GM21786 (cell line): Measurements from ENCODE around the gene APOC4.
"Not testable (repeated sequence)": the region's sequence is repeated elsewhere in the genome, so short reads cannot be mapped to it uniquely, and the experiment has no call there.

Experiments used
- ATAC-seq: cut with Tn5 transposase; IDR thresholded peaks from one replicate; pipeline ENCODE4 v1.9.1; 2021; ENCODE audit not compliant: unreplicated experiment

APOC4 gene

DNA sequence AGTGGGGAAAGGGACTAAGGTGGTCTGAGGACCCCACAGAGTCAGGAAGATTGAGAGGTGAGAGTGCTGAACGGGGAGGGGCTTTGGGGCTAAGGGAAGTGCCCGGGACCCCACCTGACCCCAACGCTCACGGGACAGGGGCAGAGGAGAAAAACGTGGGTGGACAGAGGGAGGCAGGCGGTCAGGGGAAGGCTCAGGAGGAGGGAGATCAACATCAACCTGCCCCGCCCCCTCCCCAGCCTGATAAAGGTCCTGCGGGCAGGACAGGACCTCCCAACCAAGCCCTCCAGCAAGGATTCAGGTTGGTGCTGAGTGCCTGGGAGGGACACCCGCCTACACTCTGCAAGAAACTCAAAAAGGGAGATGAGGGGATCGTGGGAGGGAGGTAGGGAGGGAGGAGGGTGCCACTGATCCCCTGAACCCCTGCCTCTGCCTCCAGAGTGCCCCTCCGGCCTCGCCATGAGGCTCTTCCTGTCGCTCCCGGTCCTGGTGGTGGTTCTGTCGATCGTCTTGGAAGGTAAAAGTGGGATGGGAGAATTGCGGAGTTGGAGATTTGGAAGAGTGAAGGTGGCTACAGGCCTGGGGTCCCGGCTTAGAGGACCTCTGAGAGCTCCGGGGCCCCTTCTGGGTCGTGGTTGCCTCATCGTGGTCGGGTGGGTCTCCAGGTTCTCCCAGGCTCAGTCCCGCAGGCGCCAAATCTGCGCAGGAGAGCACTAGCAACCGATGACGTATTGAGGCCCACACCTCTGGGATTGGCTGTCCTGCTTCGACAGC, 27.4 kb upstream of the APOC4 start, which contains the start of gene APOC1:
APOC1 (plus strand) TSS at position 176 of the 774 bp plus-strand sequence; CDS start at position 460, 284 bp downstream.
- peak; percentile 66 for ATAC-seq

DNA sequence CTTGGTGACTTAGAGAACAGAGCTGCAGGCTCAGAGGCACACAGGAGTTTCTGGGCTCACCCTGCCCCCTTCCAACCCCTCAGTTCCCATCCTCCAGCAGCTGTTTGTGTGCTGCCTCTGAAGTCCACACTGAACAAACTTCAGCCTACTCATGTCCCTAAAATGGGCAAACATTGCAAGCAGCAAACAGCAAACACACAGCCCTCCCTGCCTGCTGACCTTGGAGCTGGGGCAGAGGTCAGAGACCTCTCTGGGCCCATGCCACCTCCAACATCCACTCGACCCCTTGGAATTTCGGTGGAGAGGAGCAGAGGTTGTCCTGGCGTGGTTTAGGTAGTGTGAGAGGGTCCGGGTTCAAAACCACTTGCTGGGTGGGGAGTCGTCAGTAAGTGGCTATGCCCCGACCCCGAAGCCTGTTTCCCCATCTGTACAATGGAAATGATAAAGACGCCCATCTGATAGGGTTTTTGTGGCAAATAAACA, 17.8 kb upstream of the APOC4 start:
- no peak for ATAC-seq

DNA sequence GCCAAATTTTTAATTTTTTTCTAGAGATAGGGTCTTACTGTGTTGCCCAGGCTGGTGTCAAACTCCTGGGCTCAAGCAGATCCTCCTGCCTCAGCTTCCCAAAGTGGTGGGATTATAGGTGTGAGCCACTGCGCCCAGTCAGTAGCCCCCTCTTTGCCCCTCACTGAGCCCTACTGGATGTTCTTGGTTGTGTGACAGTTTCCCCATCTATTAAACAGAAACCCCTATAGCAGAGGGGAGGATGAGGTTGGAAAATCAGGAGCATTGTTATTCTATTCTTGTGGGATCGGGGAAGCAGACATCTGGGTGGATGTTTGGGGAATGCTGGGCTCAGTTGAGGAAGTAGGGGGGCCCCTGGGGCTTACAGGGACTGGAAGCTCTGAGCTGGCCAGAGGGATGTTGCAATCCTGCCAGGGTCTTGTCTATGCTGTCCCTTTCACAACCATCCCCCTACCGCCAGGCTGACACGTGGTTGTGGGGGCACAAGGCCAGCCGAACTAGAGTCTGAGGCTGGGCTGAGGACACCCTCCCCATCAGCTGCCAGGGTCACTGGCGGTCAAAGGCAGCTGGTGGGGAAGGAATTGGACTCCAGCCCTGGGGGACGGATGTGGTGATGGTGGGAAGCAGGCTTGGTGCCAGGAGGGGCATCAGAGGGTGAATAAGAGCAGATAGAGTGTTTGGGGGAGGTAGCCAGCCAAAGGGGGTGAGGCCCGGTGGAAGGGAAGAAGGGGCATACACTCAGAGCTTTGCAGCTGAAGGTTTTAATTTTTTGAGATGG, 16.7 kb upstream of the APOC4 start:
- no peak for ATAC-seq

DNA sequence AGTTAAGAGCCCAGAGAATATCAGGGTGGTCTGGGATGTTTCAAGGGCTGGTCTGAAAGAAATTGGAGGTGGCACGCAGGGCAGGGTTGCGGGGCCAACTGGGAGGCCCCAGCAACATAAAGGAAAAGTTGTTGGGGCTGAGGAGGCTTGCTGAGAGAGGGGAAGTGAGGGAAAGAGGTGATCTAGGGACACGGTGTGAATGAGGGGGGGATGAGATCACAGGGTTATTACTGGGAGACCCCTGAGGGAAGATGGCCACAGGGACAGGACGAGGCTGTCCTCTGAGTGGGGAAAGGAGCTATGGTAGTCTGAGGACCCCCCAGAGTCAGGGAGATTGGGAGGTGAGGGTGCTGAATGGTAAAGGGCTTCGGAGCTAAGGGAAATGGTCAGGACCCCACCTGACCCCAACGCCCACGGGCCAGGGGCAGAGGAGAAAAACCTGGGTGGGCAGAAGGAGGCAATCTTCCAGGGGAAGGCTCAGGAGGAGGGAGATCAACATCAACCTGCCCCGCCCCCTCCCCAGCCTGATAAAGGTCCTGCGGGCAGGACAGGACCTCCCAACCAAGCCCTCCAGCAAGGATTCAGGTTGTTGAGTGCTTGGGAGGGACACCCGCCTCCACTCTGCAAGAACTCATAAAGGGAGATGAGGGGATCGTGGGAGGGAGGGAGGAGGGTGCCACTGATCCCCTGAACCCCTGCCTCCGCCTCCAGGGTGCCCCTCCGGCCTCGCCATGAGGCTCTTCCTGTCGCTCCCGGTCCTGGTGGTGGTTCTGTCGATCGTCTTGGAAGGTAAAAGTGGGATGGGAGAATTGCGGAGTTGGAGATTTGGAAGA, 15.6 kb upstream of the APOC4 start:
- not testable (repeated sequence) for ATAC-seq

DNA sequence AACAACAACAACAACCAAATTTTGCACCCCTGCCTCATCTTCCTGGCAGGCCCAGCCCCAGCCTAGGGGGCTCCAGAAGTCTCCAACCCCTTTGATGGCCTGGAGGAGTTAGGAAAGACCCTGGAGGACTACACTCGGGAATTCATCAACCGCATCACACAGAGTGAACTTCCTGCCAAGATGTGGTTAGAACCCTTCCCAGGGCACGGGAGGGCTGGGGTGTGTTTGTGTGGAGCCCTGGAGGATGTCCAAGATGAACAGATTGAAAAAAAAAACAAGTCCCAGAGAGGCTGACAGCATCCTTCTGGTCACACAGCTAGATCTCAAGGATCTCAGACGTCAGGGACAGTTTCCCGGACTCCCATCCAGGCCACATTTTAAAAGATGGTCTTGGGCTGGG, 14.3 kb upstream of the APOC4 start:
- no peak for ATAC-seq

DNA sequence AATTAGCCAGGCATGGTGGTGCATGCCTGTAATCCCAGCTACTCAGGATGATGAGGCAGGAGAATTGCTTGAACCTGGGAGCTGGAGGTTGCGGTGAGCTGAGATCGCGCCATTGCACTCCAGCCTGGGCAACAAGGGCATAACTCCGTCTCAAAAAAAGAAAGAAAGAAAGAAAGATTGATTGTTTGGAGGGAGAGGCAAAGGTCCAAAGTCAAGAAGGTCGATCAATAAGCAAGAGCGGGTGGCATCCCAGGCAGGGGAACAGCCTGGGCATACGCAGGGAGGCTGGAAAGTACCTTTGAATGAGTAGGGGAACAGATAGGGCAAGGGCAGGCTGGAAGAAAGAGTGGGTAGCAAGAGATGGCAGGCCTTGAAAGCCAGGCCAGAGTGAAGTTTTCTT, 11.9 kb upstream of the APOC4 start:
- ATAC-seq = no peak

DNA sequence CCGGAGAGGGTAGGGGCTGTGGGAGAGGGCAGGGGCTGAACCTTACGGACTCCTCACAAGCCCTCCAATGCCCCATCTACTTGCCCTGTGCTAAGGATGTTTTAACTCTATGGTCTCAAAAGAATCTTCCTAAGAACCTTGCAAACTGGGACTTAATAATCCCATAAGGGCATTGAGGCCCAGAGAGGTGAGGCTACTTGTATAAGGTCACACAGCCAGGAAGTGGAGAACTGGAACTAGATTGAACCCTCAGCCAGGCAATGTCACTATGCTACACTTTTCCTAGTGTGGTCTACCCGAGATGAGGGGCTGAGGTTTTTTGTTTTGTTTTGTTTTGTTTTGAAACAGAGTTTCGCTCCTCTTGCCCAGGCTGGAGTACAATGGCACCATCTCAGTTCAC, 10.5 kb upstream of the APOC4 start:
- ATAC-seq = no peak

DNA sequence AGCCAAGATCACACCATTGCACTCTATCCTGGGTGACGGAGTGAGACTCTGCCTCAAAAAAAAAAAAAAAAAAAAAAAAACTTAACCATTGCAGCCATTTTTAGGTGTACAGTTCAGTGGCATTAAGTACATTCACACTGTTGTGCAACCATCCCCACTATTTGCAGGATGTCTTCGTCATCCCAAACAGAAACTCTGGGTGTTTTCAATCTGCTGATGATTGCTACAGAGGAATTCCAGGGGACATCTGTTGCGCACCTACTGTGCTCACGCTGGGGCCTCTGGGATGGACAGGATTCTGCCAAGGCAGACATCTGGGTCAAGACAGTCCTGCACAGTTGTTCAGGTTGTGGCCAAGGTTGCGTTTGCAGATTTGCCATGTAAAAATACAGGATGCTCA, 2.4 kb upstream of the APOC4 start:
- no peak for ATAC-seq

DNA sequence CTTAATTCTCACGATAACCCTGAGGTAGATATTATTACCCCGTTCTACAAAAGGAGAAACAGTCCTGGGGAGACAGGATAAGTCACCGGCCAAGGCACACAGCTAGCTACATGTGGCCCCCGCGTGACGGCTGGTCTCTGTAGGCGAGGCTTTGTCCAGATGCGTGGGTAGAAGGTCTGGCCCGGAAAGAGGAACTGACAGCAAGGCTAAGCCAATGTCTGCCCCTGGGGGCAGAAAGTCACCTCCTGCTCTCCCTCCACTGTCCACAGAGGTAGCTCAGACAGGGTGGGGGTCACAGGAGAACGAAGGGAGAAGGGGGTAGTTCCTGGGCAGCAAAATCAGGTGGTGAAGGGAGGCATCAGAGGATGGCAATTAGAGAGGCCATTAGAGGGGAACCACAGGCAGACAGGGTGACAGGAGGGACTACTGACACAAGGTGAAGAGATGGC, 1.8 kb downstream of the APOC4 start:
- ATAC-seq = no peak

DNA sequence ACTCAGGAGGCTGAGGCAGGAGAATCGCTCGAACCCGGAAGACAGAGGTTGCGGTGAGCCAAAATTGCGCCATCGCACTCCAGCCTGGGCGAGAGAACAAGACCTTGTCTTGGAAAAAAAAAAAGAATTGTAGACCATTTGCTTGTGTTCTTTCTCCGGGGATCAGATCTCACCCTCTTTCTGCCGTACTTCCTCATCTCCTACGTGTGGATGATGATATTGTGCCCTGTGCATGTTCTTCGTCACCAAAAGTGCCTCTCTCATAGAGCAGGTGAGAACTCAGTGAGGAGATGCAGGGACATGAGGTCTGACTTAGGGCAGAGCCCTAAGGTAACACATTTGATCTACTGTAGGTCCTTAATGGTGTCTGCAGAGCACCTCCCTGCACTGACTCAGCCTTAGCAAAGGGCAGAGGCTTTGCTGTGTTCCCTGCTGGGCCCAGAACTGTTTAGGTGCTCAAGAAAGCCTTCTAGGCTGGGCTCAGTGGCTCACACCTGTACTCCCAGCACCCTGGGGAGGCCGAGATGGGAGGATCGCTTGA, 5.1 kb downstream of the APOC4 start:
- ATAC-seq = no peak

DNA sequence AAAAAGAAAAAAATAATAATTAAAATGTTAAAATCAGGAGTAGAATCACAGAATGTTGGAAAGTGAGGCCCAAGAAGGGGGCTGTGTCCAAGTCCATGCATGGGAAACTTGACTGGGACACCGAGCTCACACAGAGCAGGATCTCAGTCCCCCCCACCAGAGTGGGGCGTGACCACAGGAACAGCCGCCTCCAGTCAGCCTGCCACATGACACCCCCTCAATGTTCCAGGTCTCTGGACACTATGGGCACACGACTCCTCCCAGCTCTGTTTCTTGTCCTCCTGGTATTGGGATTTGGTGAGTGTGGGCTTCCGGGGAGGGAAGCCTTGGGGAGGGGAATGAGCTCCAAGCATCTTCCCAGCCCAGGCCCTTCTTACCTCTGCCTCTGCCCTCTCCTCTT, 6.2 kb downstream of the APOC4 start:
- no peak for ATAC-seq

DNA sequence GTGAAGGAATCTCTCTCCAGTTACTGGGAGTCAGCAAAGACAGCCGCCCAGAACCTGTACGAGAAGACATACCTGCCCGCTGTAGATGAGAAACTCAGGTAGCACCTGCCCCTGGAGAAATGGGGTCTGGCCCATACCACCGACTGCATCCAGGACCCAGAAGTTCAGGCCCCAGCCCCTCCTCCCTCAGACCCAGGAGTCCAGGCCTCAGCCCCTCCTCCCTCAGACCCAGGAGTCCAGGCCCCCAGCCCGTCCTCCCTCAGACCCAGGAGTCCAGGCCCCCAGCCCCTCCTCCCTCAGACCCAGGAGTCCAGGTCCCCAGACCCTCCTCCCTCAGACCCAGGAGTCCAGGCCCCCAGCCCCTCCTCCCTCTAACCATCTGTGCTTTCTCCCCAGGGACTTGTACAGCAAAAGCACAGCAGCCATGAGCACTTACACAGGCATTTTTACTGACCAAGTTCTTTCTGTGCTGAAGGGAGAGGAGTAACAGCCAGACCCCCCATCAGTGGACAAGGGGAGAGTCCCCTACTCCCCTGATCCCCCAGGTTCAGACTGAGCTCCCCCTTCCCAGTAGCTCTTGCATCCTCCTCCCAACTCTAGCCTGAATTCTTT, 6.8 kb downstream of the APOC4 start:
- no peak for ATAC-seq

DNA sequence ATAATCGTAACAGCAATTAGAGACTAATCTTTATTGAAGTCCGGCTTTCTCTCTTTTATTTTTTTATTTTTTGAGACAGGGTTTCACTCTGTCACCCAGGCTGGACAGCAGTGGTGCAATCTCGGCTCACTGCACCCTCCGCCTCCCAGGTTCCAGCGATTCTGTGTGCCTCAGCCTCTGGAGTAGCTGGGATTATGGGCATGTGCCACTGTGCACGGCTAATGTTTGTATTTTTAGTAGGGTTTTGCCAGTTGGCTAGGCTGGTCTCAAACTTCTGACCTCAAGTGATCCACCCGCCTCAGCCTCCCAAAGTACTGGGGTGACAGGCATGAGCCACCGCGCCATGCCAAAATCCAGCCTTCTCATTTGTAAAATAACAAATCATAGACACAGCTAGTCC, 7.5 kb downstream of the APOC4 start:
- no peak for ATAC-seq

DNA sequence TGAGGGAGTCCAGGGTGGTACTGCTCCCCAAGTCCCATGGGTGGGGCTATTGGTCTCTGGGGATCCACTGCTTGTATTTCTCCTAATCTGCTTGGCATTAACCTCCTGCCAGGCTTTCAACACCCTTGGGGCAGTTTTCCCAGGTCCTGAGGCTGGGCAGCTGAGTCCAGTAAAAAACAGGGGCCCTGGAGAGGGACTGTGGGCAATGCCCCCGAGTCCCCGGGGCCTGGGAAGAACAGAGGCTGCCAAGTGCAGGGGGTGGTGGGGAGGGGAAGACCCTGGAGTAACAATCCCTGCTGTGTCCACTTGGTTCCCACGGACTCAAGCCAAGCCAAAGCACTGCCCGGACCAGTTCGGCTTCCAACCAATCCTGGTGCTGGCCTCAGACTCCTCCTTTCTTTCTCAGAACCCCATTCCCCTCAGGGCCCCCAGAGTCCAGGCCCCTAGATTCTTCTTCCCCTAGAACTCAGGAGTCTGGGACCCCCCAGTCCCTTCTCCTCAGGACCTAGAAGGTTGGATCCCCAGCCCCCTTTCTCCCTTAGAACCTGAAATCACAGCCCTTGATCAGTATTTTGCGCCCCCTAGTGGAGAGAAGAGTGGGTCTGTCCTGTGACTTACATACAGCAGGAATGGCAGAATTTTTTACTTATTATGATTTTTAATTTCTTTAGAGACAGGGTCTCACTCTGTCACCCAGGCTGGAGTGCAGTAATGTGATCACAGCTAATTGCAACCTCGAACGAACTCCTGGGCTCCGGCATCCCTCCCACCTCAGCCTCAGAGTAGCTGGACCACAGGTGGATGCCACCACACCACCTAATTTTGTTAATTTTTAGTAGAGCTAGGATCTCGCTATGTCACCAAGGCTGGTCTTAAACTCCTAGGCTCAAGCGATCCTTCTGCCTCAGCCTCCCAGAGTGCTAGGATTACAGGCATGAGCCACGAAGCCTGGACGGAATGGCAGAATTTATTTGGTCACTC, 9.4 kb downstream of the APOC4 start:
- no peak for ATAC-seq

DNA sequence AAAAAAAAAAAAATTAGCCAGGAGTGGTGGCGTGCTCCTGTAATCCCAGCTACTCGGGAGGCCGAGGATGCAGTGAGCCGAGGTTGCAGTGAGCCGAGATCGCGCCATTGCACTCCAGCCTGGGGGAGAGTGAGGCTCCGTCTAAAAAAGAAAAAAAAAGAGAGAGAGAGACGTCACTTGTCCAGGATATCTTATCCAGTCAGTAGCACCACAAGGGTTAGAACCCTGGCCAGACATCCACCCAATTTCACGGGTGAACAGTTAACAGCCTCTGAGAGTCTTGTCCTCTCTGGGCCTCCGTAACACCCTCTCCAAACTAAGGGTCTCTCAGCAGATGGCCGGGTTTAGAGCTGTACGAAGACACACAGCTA, 12.2 kb downstream of the APOC4 start:
- no peak for ATAC-seq

DNA sequence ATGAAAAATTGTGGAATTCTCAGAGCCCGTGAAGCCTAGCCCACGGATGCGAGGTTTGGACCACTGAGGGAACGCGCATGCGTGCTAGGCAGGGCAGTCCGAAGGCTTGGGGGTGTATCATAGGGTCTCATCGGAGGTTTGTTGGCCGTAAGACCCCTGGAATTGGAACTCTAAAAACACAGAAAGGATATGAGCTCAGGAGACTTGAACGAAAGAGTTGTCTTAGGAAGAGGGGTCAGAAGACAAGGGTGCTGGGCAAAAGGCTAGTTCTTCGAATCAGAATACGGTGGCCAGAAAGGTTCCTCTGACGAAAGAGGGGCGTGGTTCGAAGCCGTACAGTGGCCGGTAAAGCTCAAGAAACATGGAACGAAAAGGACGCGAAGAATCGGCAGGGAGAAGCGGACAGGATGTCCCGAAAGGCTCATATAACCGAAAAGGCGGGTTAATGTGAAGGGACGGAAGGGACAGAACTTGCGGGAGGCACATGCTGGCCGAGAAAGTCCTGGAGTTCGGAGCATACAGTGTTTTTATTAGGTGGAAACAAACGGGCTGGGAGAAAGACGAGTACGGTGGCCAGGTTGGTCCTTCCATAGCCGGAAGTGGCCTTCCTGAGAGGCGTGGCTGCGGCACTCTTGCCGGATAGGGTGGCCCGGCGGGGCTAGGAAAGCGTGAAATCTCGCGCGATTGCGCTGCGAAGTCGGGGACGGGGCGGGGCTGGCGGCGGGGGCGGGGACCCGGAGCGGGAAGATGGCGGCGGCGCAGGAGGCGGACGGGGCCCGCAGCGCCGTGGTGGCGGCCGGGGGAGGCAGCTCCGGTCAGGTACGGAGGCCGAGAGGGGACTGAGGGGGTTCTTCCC, 12.8 kb downstream of the APOC4 start, which contains the start of gene CLPTM1:
CLPTM1 (plus strand) TSS at position 732 of the 856 bp plus-strand sequence; CDS start at position 748, 16 bp downstream.
- peak; percentile 81 for ATAC-seq

DNA sequence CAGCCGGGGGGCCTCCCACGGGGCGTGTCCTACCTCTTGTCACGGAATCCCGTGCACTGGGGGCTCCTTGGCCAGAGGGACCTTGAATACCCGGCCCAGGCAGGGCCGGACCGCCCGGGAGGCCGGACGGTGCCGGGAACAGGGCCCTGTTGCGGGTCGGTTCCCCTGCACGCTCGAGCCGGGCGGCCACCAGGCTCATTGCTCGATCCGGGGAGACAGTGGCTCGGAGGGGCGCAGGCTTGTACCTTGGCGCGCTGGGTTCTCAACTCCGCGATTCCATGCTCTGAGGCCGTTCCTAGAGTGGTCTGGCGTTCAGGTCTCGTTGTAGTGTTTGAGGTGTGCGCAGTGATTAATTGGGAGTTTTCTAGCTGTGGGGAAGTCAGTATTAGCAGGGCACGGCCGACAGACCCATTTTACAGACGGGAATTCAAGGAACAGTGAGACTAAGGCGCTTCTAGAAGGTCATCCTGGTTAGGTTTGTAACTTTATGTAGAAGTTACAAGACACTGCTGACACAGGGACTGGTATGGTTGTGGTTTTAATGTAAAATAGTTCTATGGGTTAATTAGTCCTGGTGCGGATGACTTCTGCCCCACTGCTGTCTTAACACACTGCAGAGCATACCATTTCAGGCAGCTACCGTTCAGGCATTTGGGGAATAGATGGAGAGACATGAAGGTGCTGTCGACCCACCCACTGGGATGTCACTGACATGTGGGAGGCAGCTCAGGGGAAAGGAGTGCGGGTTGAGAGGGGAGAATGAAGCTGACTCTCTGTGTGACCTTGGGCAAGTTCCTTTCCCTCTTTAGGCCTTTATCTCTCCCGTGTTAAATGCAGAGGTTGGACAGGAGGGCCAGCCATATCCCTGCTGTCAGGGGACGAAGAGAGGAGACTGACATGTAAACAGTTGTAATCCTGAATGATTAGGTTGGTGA, 13.7 kb downstream of the APOC4 start:
- no peak for ATAC-seq
